ENCODE results near the gene FBXL4.

DNA sequence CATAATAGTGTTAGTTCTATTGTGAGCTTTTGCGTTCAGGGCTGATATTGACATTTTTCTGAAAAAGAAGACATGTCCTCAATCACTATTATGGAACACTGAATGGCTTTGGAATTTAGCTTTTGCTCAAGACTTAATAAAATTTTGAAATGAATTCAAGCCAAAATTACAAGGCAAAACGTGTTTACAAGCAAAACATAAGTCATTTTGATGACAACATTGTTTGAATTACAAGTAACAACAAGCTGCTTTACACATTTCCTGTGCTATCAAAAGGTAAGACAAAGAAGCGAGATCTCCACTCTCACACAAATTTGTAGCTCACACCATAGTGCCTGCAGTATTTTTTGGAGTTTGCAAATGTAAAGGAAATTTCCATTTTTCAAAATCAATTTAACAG lies 75.9 kb downstream of the FBXL4 start:
- TF ChIP-seq, protein P1, sequence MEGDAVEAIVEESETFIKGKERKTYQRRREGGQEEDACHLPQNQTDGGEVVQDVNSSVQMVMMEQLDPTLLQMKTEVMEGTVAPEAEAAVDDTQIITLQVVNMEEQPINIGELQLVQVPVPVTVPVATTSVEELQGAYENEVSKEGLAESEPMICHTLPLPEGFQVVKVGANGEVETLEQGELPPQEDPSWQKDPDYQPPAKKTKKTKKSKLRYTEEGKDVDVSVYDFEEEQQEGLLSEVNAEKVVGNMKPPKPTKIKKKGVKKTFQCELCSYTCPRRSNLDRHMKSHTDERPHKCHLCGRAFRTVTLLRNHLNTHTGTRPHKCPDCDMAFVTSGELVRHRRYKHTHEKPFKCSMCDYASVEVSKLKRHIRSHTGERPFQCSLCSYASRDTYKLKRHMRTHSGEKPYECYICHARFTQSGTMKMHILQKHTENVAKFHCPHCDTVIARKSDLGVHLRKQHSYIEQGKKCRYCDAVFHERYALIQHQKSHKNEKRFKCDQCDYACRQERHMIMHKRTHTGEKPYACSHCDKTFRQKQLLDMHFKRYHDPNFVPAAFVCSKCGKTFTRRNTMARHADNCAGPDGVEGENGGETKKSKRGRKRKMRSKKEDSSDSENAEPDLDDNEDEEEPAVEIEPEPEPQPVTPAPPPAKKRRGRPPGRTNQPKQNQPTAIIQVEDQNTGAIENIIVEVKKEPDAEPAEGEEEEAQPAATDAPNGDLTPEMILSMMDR (IDR thresholded peaks at IDR 0.05) = no peak
- TF ChIP-seq POLR2A (IDR thresholded peaks at IDR 0.05) = no peak
